ENCODE data around the gene SULF2. TPM values are rescaled to one million over a fixed set of nuclear protein-coding genes. Genes with fewer than 3 reads are reported as not detected.

Gene SULF2
- total RNA-seq, 1 donor from 2014 or later = 0.20 TPM

DNA sequence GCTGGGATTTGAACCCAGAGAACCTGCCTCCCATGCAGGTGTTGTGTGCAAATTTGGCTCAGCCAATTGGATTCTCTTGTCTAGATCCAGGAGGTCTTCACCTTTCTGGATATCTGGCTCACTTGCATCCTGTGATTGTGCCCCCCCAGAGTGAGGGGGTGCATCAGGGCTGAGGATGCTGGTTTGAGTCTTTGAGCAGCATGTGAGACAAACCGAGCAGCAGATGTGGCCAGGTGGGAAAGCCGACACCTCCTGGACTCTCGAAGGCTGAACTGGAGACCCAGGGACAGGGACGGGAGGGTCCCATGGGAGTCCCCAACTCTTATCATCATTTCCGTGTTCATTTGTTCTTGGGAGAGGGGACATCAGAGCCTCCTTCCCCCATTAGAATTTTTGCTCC lies 30.6 kb upstream of the SULF2 start:
- POLR2A ChIA-PET = no interaction called here
- intact Hi-C loops (cut with micrococcal nuclease) = no loop called here

DNA sequence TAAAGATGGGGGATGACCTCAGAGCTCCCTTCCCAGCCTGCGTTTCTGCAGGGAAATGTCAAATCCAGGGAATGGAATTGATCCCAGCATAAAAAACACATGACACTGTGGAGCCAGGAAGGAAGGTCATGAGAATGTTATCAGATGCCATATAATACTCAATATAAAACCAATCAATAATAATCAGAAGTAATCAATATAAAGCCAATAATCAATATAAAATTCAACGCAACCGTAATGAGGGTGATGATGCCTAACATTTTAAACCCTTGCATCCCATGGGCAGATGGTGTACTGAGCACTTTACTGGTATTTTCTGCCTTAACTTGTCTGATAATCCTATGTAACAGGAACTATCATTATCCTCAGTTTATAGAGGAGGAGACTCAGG lies 30.1 kb upstream of the SULF2 start:
- no peak overlapping the region for H3K4me3 Mint-ChIP-seq
- CTCF ChIA-PET = no interaction called here
- POLR2A ChIA-PET = no interaction called here

More for the DNA sequence above, 30.6 kb upstream of the SULF2 start:
- Mint-ChIP-seq H3K27ac (no peak overlapping the region), H3K4me3 (no peak overlapping the region), H3K9me3 (peaks cover 6% of the 10 kb centered on the region), H3K4me1 (peaks cover 3% of the 10 kb centered on the region), H3K27me3 (peaks cover 42% of the 10 kb centered on the region), H3K36me3 (ENCODE audit: low read depth) (no peaks in the 10 kb centered on the region)
- no peak for ATAC-seq (ENCODE audit: low read depth)
- TF ChIP-seq, protein P1, sequence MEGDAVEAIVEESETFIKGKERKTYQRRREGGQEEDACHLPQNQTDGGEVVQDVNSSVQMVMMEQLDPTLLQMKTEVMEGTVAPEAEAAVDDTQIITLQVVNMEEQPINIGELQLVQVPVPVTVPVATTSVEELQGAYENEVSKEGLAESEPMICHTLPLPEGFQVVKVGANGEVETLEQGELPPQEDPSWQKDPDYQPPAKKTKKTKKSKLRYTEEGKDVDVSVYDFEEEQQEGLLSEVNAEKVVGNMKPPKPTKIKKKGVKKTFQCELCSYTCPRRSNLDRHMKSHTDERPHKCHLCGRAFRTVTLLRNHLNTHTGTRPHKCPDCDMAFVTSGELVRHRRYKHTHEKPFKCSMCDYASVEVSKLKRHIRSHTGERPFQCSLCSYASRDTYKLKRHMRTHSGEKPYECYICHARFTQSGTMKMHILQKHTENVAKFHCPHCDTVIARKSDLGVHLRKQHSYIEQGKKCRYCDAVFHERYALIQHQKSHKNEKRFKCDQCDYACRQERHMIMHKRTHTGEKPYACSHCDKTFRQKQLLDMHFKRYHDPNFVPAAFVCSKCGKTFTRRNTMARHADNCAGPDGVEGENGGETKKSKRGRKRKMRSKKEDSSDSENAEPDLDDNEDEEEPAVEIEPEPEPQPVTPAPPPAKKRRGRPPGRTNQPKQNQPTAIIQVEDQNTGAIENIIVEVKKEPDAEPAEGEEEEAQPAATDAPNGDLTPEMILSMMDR (IDR thresholded peaks at IDR 0.05) = no peak
- CTCF ChIA-PET = no interaction called here
- no peak for DNase-seq

DNA sequence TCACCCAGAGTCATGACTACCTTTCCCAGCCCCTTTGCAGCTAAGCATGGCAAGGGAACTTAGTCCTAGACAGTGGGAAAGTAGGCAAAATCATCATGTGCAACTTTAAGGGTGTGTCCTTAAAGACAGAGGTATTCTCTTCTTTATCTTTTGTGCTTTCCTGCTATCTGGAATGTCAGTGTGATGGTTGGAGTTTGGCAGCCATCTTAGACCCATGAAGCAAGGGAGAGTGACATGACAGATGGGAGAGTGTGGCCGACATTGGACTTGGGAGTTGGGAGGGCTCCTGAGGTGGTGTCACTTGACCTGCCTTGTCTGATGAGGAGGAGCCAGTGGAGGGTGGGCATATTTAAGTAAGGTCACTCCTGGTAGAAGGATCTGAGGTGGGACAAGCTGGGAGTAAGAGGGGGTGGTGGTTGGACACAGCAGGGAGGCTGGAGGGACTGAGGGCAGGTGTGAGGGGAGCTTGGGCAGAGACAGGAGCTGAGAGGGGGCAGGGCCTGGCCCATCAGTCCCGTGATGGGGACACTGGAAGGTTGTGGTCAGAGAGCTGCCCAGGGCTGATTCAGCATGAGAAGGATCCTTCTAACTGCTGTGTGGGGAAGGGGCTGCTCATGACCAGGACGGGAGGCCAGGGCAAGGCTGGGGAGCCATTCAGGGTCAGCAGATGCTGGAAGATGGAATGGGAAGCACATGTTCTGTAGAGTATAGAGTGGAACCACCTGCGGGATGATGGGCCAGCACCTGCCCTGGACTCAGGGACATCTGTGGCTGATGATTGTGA lies 29.5 kb upstream of the SULF2 start:
- Mint-ChIP-seq H3K4me1 (peaks cover 3% of the 10 kb centered on the region), H3K36me3 (ENCODE audit: low read depth) (no peaks in the 10 kb centered on the region), H3K9me3 (peaks cover 6% of the 10 kb centered on the region), H3K27ac (no peak overlapping the region), H3K4me3 (no peak overlapping the region), H3K27me3 (peaks cover 46% of the 10 kb centered on the region)
- DNase-seq (no peak), ATAC-seq (ENCODE audit: low read depth) (no peak)
- TF ChIP-seq, protein P1 (IDR thresholded peaks at IDR 0.05) = no peak
- intact Hi-C loops (cut with micrococcal nuclease) = no loop called here
- CTCF ChIA-PET = no interaction called here
- POLR2A ChIA-PET = no interaction called here

More for the DNA sequence above, 30.1 kb upstream of the SULF2 start:
- ATAC-seq (ENCODE audit: low read depth) (no peak), DNase-seq (no peak)
- H3K4me1 Mint-ChIP-seq = peaks cover 3% of the 10 kb centered on the region
- intact Hi-C loops (cut with micrococcal nuclease) = no loop called here
- peaks cover 41% of the 10 kb centered on the region for H3K27me3 Mint-ChIP-seq
- H3K36me3 Mint-ChIP-seq (ENCODE audit: low read depth) = no peaks in the 10 kb centered on the region
- TF ChIP-seq, protein P1 (IDR thresholded peaks at IDR 0.05) = no peak
- H3K27ac Mint-ChIP-seq = no peak overlapping the region
- H3K9me3 Mint-ChIP-seq = peaks cover 6% of the 10 kb centered on the region

DNA sequence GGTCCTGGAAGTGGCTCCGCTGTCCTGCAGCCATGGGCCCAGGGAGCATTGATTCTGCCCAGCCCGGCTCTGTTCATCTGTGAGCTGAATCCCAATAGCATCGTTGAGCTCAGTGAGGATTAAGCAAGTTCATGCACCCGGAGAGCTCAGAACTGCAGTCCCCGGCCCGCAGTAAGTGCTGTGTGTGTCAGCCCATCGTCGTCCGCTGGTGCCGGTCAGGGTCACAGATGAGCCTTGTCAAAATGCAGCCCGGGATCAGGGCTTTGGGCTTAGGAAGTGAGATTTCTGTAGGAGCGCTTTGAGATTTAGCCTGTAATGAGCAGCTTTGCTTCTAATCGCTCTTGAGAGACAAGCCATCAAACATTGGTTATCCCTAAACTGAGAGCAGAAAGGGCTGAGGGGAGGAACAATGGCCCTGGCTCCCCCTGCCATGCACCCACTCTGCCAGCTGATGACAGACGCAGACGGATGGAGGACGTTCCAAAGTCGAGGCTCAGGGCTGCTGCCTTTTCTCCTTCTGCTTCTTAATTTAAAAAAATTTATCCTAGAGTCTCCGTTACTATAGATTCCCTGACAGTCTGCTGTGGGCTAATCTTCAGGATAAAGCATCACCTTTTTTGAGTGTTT lies 25.6 kb upstream of the SULF2 start:
- H3K4me1 Mint-ChIP-seq = no peaks in the 10 kb centered on the region
- ATAC-seq (ENCODE audit: low read depth) = no peak
- peaks cover 6% of the 10 kb centered on the region for H3K9me3 Mint-ChIP-seq
- no peaks in the 10 kb centered on the region for H3K36me3 Mint-ChIP-seq (ENCODE audit: low read depth)
- intact Hi-C loops (cut with micrococcal nuclease) = no loop called here
- H3K4me3 Mint-ChIP-seq = no peak overlapping the region
- TF ChIP-seq, protein P1 (IDR thresholded peaks at IDR 0.05) = no peak
- CTCF ChIA-PET = no interaction called here
- no peak overlapping the region for H3K27ac Mint-ChIP-seq
- H3K27me3 Mint-ChIP-seq = peaks cover 41% of the 10 kb centered on the region
- no peak for DNase-seq
- POLR2A ChIA-PET = no interaction called here

DNA sequence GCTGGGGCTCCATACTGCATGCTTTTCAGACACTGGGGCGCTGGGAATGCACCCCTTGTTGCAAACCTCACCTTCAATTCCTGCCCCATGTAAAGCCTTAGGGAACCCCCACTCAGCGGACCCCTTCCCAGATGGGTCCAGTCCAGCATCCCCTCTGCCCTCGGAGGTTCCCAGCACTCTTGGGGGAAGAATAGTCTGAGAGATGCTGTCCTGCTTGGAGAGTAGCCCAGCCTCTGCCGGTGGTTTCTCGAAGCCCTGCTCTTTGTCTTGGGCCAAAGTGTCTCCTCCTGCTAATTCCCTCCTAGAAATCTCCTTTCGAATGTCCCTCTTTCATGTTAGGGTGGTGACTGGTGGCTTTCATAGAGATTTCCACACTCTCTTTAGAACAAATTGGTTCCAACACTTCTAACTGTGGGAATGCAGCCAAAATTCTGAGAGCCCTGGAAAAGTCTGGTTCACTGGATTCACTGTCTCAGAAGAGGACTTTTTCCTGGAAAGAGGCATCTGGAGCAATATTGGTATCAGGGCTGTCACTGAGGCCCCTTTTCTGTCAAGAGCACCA lies 24.9 kb upstream of the SULF2 start:
- Mint-ChIP-seq H3K36me3 (ENCODE audit: low read depth) (no peaks in the 10 kb centered on the region), H3K9me3 (peaks cover 6% of the 10 kb centered on the region), H3K27ac (no peak overlapping the region), H3K4me1 (no peaks in the 10 kb centered on the region), H3K4me3 (no peak overlapping the region), H3K27me3 (peaks cover 44% of the 10 kb centered on the region)
- ChIA-PET CTCF (no interaction called here), POLR2A (no interaction called here)
- intact Hi-C loops (cut with micrococcal nuclease) = no loop called here
- TF ChIP-seq, protein P1 (IDR thresholded peaks at IDR 0.05) = no peak
- no peak for ATAC-seq (ENCODE audit: low read depth)
- no peak for DNase-seq
